Heart left ventricle (tissue), 16 donors: ENCODE measurements around the gene FNDC5. TPM values are rescaled to one million over a fixed set of nuclear protein-coding genes. Genes with fewer than 3 reads are reported as not detected.
"Not testable (repeated sequence)": the region's sequence is repeated elsewhere in the genome, so short reads cannot be mapped to it uniquely, and the experiment has no call there.

Experiments used
- ATAC-seq, 4 donors: fragments of 200-7000 bp; cut with Tn5 transposase; one replicate each; pipeline ENCODE4 v1.9.1; 2020 to 2022; ENCODE audit warnings: moderate library complexity in 4 of 4, mild to moderate bottlenecking in 3 of 4, moderate number of reproducible peaks in 1 of 4
- DNase-seq, 5 donors: peaks; one replicate each; pipeline ENCODE4 v3.0.0-alpha.2; 2020
- H3K27ac ChIP-seq, 12 donors: fragments of 200-600 bp; sonication (generic) in 4 of 12; one replicate each; pipeline versions ENCODE4 v1.5.0 to v1.8.0; 2016 to 2022; ENCODE audit warnings: mild to moderate bottlenecking in 2 of 12
- H3K27me3 ChIP-seq, 9 donors: fragments of 200-600 bp; sonication (generic) in 2 of 9; one replicate each; pipeline versions ENCODE4 v1.5.1 to v1.8.0; 2016 to 2022; ENCODE audit warnings: mild to moderate bottlenecking in 3 of 9
- H3K36me3 ChIP-seq, 9 donors: fragments of 200-600 bp; sonication (generic) in 2 of 9; one replicate each; pipeline versions ENCODE4 v1.5.0 to v1.8.0; 2018 to 2022; ENCODE audit warnings: mild to moderate bottlenecking in 2 of 9
- H3K4me1 ChIP-seq, 12 donors: fragments of 200-600 bp; sonication (generic) in 4 of 12; one replicate each; pipeline versions ENCODE4 v1.5.0 to v1.8.0; 2016 to 2022; ENCODE audit warnings: mild to moderate bottlenecking in 3 of 12
- H3K4me3 ChIP-seq, 12 donors: fragments of 200-600 bp; sonication (generic) in 4 of 12; one replicate each; pipeline versions ENCODE4 v1.5.0 to v1.8.0; 2017 to 2022; ENCODE audit warnings: mild to moderate bottlenecking in 9 of 12, moderate library complexity in 4 of 12
- H3K9me3 ChIP-seq, 12 donors: fragments of 200-600 bp; sonication (generic) in 4 of 12; one replicate each; pipeline versions ENCODE4 v1.5.0 to v1.8.0; 2016 to 2022; ENCODE audit warnings: mild to moderate bottlenecking in 1 of 12
- POLR2A ChIP-seq, 2 donors: fragments of 450-650 bp; IDR thresholded peaks; one replicate each; pipeline ENCODE4 v1.6.1; 2017; ENCODE audit warnings: antibody characterized with exemption in 2 of 2, mild to moderate bottlenecking in 2 of 2, moderate library complexity in 2 of 2
- WGBS, 4 donors: extraction: QIAGEN DNeasy Blood & Tissue Kit in 2 of 4; methylation state at CpG; one replicate each; pipeline versions ENCODE4 v1.1.5 to v1.1.7; 2013 to 2018; 5-methylcytosine and 5-hydroxymethylcytosine counted together
- intact Hi-C, 10 donors: fragments of 100-400 bp; cut with DNase I; formaldehyde crosslinking; loops; one replicate each; pipeline versions ENCODE4 v1.11.1 to v1.14.2; 2022
- polyA plus RNA-seq, 2 donors: library from polyadenylated mRNA; stranded (reverse); fragments of 200-250 nt; gene quantifications; one replicate each; pipeline ENCODE4 v1.2.3, GENCODE V29; 2013
- total RNA-seq, 9 donors: library from RNA; depleted of rRNA in 2 of 9; stranded (reverse); fragments of >200 nt in 2 of 9; fragmentation: NEBNext Ultra II Directional in 3 of 9; extraction: Animal tissue kit (Norgen Biotek cat#: 25700) in 3 of 9; gene quantifications; one replicate each; pipeline versions ENCODE4 v1.1.0 to v1.2.4, GENCODE V29; 2016 to 2023
- TF ChIP-seq, protein P1 (sequence below), 12 donors: fragments of 200-600 bp; sonication (generic) in 4 of 12; IDR thresholded peaks; one replicate each; pipeline versions ENCODE4 v1.5.0 to v1.8.0; 2018 to 2022; ENCODE audit warnings: antibody characterized with exemption in 12 of 12, mild to moderate bottlenecking in 5 of 12
- donor health status: ischemic (EF 13 %, LVEDD 7.1; RV severe dilation, severe dysfunction).
- donor health status: healthy with polysubstance abuse.
- donor health status: DM: no; HTN: yes; CAD: no.
- donor health status: DM: no; HTN: no; CAD: no.
- donor health status: ischemic (EF 25% LVEDD 6.9; RV normal size, moderate dysfunction).
- donor health status: ischemic (EF 25% LVEDD 5.7; RV mildly dilated, moderate dysfunction).
- donor health status: healthy.
- donor health status: DM: yes; HTN: yes; CAD: no.
- donor health status: ischemic (EF 35%, LVEDD 5.7; RV mildly dilated, moderate dysfunction).
- donor health status: nonischemic (EF 11% LVEDD 7.7; RV severe dilation, severe dysfunction).
- donor health status: DM: yes; HTN: yes; CAD: no.
- donor health status: PGD.
- donor health status: ischemic (EF 29% LVEDD 5.4; RV normal size, mild dysfunction).
- donor health status: nonischemic (EF 23%, LVEDD 6.1; RV moderate dilation, normal function).

FNDC5 gene
- total and polyA plus RNA-seq, 11 donors, result 18.2 to 134 (median 59.7) TPM

DNA sequence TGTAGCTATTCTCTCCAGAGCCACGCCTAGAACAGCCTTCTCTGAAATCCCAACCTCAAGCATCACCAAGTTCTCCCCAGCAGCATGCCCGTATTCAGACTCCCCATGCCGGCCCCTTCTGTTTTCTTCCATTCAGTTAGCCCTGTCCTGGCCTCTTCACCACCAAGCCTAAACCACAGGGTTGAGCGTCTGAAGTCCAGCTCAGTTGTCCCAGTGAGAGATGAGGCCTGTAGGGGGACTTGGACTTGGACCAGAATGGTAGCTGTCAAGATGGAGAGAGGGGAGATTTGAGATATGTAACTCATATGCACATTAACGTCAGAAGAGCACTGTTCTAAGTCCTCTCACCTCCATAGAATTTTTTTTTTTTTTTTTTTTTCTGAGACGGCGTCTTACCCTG lies 35.9 kb upstream of the FNDC5 start:
- H3K9me3 ChIP-seq, result no peaks in the 10 kb centered on the region
- 87 to 89% (median 88%) methylated on average over 7 of the region's 7 CpGs for WGBS, 4 donors
- no peak overlapping the region for H3K4me3 ChIP-seq
- H3K4me1 ChIP-seq, result peaks cover 0 to 6% (median under 1%) of the 10 kb centered on the region in 12 donors
- no peak for TF ChIP-seq POLR2A (IDR thresholded peaks at IDR 0.05)
- TF ChIP-seq, protein P1, sequence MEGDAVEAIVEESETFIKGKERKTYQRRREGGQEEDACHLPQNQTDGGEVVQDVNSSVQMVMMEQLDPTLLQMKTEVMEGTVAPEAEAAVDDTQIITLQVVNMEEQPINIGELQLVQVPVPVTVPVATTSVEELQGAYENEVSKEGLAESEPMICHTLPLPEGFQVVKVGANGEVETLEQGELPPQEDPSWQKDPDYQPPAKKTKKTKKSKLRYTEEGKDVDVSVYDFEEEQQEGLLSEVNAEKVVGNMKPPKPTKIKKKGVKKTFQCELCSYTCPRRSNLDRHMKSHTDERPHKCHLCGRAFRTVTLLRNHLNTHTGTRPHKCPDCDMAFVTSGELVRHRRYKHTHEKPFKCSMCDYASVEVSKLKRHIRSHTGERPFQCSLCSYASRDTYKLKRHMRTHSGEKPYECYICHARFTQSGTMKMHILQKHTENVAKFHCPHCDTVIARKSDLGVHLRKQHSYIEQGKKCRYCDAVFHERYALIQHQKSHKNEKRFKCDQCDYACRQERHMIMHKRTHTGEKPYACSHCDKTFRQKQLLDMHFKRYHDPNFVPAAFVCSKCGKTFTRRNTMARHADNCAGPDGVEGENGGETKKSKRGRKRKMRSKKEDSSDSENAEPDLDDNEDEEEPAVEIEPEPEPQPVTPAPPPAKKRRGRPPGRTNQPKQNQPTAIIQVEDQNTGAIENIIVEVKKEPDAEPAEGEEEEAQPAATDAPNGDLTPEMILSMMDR (IDR thresholded peaks at IDR 0.05), result no peak
- H3K27me3 ChIP-seq, result peaks cover 0 to 11% (median 0%) of the 10 kb centered on the region in 9 donors
- intact Hi-C loops, result no loop called here
- H3K36me3 ChIP-seq, result no peaks in the 10 kb centered on the region
- ATAC-seq (no peak), DNase-seq (no peak)
- no peak overlapping the region for H3K27ac ChIP-seq

DNA sequence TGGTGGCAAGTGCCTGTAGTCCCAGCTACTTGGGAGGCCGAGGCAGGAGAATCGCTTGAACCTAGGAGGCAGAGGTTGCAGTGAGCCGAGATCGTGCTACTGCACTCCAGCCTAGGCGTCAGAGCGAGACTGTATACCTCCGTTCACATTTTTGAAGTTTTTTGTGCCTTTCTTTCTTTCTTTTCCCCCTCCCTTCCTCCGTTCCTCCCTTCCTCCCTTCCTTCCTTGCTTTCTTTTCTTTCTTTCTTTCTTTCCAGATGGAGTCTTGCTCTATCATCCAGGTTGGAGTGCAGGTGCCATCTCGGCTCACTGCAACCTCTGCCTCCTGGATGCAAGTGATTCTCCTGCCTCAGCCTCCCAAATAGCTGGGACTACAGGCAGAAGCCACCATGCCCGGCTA lies 34.9 kb upstream of the FNDC5 start:
- H3K27ac ChIP-seq, intact Hi-C loops, H3K4me3 ChIP-seq, H3K36me3 ChIP-seq, H3K9me3 ChIP-seq, ATAC-seq, DNase-seq: not testable (repeated sequence)
- Histone ChIP-seq H3K4me1 (peaks cover 0 to 11% (median 6%) of the 10 kb centered on the region in 12 donors), H3K27me3 (peaks cover 0 to 19% (median 0%) of the 10 kb centered on the region in 9 donors)
- WGBS, 4 donors, result 79 to 82% (median 80%) methylated on average over 10 of the region's 10 CpGs

DNA sequence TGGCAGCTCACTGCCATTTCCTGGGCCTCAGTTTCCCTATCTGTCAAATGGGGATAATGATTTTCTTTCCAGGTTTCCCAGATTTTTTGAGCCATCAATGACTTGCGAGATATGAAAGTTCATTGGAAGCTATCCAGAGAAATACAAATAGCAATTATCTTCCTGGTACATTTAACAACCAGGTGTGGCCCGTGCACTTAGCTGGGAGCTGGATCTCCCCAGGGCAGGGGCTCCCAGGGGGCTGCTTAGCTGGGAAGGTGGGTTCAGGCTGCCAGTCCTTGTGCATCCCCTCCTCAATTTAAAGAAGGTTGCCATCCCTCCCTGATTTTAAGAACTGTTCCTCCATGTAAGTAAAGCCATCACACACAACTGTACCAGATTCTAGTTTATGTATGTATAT lies 34.1 kb upstream of the FNDC5 start:
- Histone ChIP-seq H3K9me3 (no peaks in the 10 kb centered on the region), H3K27me3 (peaks cover 0 to 27% (median 0%) of the 10 kb centered on the region in 9 donors), H3K36me3 (no peaks in the 10 kb centered on the region), H3K4me1 (peaks cover 0 to 14% (median 9%) of the 10 kb centered on the region in 12 donors), H3K27ac (no peak overlapping the region), H3K4me3 (no peak overlapping the region)
- DNase-seq (no peak), ATAC-seq (no peak)
- intact Hi-C loops, result loop anchor here in 1 of 10 donors (5.0 kb wide), 1 partner anchor 1758 kb away; no protein-coding TSS in a partner anchor
- no peak for TF ChIP-seq POLR2A (IDR thresholded peaks at IDR 0.05)
- TF ChIP-seq, protein P1 (IDR thresholded peaks at IDR 0.05), result no peak
- WGBS, 4 donors, result 43 to 64% (median 58%) methylated on average over 2 of the region's 2 CpGs

DNA sequence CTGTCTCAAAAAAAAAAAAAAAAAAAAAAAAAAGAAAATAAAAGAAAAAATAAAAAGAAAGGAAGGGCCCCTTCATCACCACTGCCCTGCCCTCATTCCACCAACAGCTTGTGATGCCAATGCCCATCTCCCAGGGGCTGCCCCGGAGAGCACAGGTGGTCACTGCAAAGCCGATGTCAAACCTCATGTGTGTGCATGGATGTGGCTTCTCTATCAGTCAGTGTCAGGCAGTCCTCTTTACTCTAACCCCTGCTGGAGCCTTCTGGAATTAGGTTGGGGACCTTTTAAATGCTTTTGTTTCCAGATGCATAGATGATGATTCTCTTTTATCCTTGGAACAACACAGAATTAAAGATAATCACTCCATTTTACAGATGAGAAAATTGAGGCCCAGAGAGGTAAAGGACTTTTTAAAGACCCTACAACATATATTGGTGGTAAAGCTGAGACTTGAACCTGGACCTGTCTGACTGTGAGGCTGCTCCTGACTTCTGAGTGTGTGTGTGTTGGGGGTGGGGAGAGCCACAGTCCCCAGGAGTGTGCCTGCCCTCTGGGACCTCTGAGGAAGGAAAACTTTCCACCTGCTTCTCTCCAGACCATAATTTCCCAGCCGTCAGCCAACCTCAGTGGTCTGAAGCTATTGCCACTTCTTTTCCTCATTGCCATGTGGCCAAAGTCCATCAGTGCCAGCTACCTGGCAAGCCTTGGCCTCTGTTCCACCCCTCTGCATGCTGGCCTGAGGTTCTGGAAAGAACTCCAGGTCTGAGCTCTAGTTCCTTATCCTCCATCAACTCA lies 33.5 kb upstream of the FNDC5 start:
- peaks cover 0 to 14% (median 9%) of the 10 kb centered on the region in 12 donors for H3K4me1 ChIP-seq
- no peak for DNase-seq
- 64 to 73% (median 69%) methylated on average over 3 of the region's 3 CpGs for WGBS, 4 donors
- intact Hi-C loops, result loop anchor here in 1 of 10 donors (5.0 kb wide), 1 partner anchor 1758 kb away; no protein-coding TSS in a partner anchor
- H3K27me3 ChIP-seq, result peaks cover 0 to 33% (median 0%) of the 10 kb centered on the region in 9 donors
- no peak overlapping the region for H3K4me3 ChIP-seq
- no peaks in the 10 kb centered on the region for H3K9me3 ChIP-seq
- H3K27ac ChIP-seq, result no peak overlapping the region
- no peaks in the 10 kb centered on the region for H3K36me3 ChIP-seq
- no peak for TF ChIP-seq POLR2A (IDR thresholded peaks at IDR 0.05)
- TF ChIP-seq, protein P1 (IDR thresholded peaks at IDR 0.05), result no peak
- no peak for ATAC-seq
